Measurements from ENCODE around the gene CDC42BPG.

Gene CDC42BPG

GRCh38 chr11:64877390-64878222, 33.2 kb upstream of the CDC42BPG start (continued):
- TF ChIP-seq BCL6B (tag by site-specific recombination; IDR thresholded peaks at IDR 0.05) (no peak), PRDM4 (tag by site-specific recombination; IDR thresholded peaks at IDR 0.05) (no peak), KLF1 (tag by site-specific recombination; IDR thresholded peaks at IDR 0.05) (peak; percentile 96), ZBTB7A (tag by site-specific recombination; IDR thresholded peaks at IDR 0.05; ENCODE audit: low read depth) (peak; percentile 49; the same call in 1 of the 2 replicates), ZNF423 (tag by site-specific recombination; IDR thresholded peaks at IDR 0.05) (0 out of 2 replicates have a peak, but pooled peaks have one; percentile 8), ZSCAN30 (tag by site-specific recombination; IDR thresholded peaks at IDR 0.05) (no peak)

GRCh38 chr11:64876835-64877341, 32.4 kb upstream of the CDC42BPG start:
- Histone ChIP-seq H3K4me1 (ENCODE audit: control insufficient read depth, insufficient read depth, low read length) (no peaks in the 10 kb centered on the region), H3K36me3 (ENCODE audit: control insufficient read depth in 2 of 2, insufficient read depth in 1 of 2, low read length in 2 of 2) (peaks cover 0 to 22% of the 10 kb centered on the region in 2 experiments; a peak in 1 of 3 replicates), H3K27ac (ENCODE audit: extremely low read depth, low read depth, low read length) (no peak overlapping the region), H3K9me3 (ENCODE audit: control insufficient read depth, insufficient read depth, low read depth, low read length) (no peaks in the 10 kb centered on the region), H3K4me3 (ENCODE audit: low read depth, low read length) (peak overlapping the region; percentile 66)
- peak; percentile 18; the same call in 1 of the 2 replicates for TF ChIP-seq ZNF335 (tag by site-specific recombination; conservative IDR thresholded peaks at IDR 0.05)
- TF ChIP-seq PRDM1 (tag by site-specific recombination; IDR thresholded peaks at IDR 0.05): no peak
- TF ChIP-seq KLF1 (tag by site-specific recombination; IDR thresholded peaks at IDR 0.05): peak; percentile 45
- CTCF ChIA-PET: interaction anchor here (0.6 to 4.6 kb wide), 10 partner anchors 8 to 101 kb away, joined by 3 to 36 read pairs (median 8); no protein-coding TSS in a partner anchor
- POLR2A ChIA-PET: interaction anchor here (0.6 to 2.8 kb wide), 5 partner anchors 8 to 98 kb away, joined by 3 to 23 read pairs (median 4); partner anchors contain the start of gene SF1

GRCh38 chr11:64876229-64876750, 31.8 kb upstream of the CDC42BPG start:
- no peaks in the 10 kb centered on the region for H3K9me3 ChIP-seq (ENCODE audit: control insufficient read depth, insufficient read depth, low read depth, low read length)
- H3K4me3 ChIP-seq (ENCODE audit: low read depth, low read length): no peak overlapping the region
- H3K4me1 ChIP-seq (ENCODE audit: control insufficient read depth, insufficient read depth, low read length): no peaks in the 10 kb centered on the region
- CTCF ChIA-PET: interaction anchor here (0.6 to 4.6 kb wide), 7 partner anchors 9 to 29 kb away, joined by 3 to 36 read pairs (median 12); no protein-coding TSS in a partner anchor
- POLR2A ChIA-PET: interaction anchor here (1.2 to 2.8 kb wide), 3 partner anchors 9 to 97 kb away, joined by 3 to 23 read pairs (median 12); partner anchors contain the start of gene SF1
- peaks cover 0 to 27% of the 10 kb centered on the region in 2 experiments; a peak in 1 of 3 replicates for H3K36me3 ChIP-seq (ENCODE audit: control insufficient read depth in 2 of 2, insufficient read depth in 1 of 2, low read length in 2 of 2)
- no peak overlapping the region for H3K27ac ChIP-seq (ENCODE audit: extremely low read depth, low read depth, low read length)
- TF ChIP-seq GLI4 (tag by site-specific recombination; IDR thresholded peaks at IDR 0.05) (no peak), TSHZ1 (tag by site-specific recombination; IDR thresholded peaks at IDR 0.05; ENCODE audit: borderline replicate concordance) (no peak), ZNF645 (tag by site-specific recombination; IDR thresholded peaks at IDR 0.05) (no peak), ZNF391 (tag by site-specific recombination; IDR thresholded peaks at IDR 0.05; ENCODE audit: borderline replicate concordance, low read depth) (no peak), ZNF558 (tag by site-specific recombination; IDR thresholded peaks at IDR 0.05) (no peak), ZNF561 (tag by site-specific recombination; IDR thresholded peaks at IDR 0.05; ENCODE audit: borderline replicate concordance) (no peak), ZNF701 (tag by site-specific recombination; IDR thresholded peaks at IDR 0.05) (no peak), ZNF148 (tag by site-specific recombination; IDR thresholded peaks at IDR 0.05; ENCODE audit: borderline replicate concordance) (no peak), ZNF433 (tag by site-specific recombination; IDR thresholded peaks at IDR 0.05; ENCODE audit: low read depth) (no peak), MZF1 (tag by site-specific recombination; IDR thresholded peaks at IDR 0.05; ENCODE audit: borderline replicate concordance) (no peak), ZNF624 (tag by site-specific recombination; IDR thresholded peaks at IDR 0.05) (no peak)

All from HEK293 (cell line).